Ishikawa (cell line): ENCODE data around the gene LIMA1.

Source experiments
- CEBPB ChIP-seq: IDR thresholded peaks from 2 replicates; pipeline ENCODE4 v1.6.1; 2012
- CREB1 ChIP-seq: IDR thresholded peaks from 2 replicates; pipeline ENCODE4 v1.6.1; 2012; ENCODE audit warnings: low read depth
- EGR1 ChIP-seq: IDR thresholded peaks from 2 replicates; pipeline ENCODE4 v1.6.1; 2012
- EP300 ChIP-seq: IDR thresholded peaks from 2 replicates; pipeline ENCODE4 v1.6.1; 2012; ENCODE audit warnings: borderline replicate concordance
- FOXM1 ChIP-seq: IDR thresholded peaks from 2 replicates; pipeline ENCODE4 v1.6.1; 2012; ENCODE audit warnings: low read depth, borderline replicate concordance
- MAX ChIP-seq: IDR thresholded peaks from 2 replicates; pipeline ENCODE4 v1.6.1; 2012
- NFIC ChIP-seq: IDR thresholded peaks from 2 replicates; pipeline ENCODE4 v1.6.1; 2012
- RAD21 ChIP-seq: IDR thresholded peaks from 2 replicates; pipeline ENCODE4 v1.6.1; 2012; ENCODE audit warnings: low read depth
- REST ChIP-seq: IDR thresholded peaks from 2 replicates; pipeline ENCODE4 v1.6.1; 2012; ENCODE audit warnings: low read depth, mild to moderate bottlenecking
- TAF1 ChIP-seq: IDR thresholded peaks from 2 replicates; pipeline ENCODE4 v1.6.1; 2012; ENCODE audit warnings: low read depth, mild to moderate bottlenecking
- TCF12 ChIP-seq: IDR thresholded peaks from 2 replicates; pipeline ENCODE4 v1.6.1; 2012; ENCODE audit warnings: low read depth
- TEAD4 ChIP-seq: IDR thresholded peaks from 2 replicates; pipeline ENCODE4 v1.6.1; 2012
- YY1 ChIP-seq: IDR thresholded peaks from 2 replicates; pipeline ENCODE4 v1.6.1; 2012; ENCODE audit warnings: low read depth
- ZBTB7A ChIP-seq: IDR thresholded peaks from 2 replicates; pipeline ENCODE4 v1.6.1; 2012; ENCODE audit warnings: low read depth
- TF ChIP-seq, protein P1 (sequence below): IDR thresholded peaks from 2 replicates; pipeline ENCODE4 v1.6.1; 2012

LIMA1 gene

DNA sequence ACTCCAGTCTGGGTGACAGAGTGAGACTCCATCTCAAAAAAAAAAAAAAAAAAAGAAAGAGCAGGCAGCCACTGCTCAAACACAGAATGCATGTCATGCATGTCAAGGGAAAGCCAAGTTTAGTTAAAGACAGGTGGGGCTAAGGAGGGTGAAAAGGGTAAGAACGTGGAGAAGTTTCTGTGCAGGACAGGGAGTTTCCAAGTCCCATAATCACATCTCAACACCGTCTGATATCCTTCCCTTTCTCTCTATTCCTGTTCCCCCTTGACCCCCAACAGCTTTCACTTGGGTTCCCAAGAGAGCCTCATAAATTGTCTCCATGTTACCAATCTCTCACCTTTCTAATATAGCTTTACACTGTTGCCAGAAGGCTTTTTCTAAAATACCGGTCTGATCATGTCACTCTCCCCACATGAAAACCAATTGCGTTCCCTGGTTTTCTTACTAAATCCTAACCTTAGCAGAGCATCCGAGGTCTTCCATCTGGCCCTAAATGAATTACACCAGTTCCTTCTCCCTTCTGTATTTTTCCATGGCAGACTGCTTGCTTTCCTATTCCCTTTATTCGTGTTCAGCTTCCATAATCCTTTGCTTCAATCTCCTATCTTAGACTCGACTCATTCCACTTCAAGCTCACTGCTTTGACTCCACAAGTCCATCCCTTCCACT, 37.0 kb downstream of the LIMA1 start:
- TF ChIP-seq YY1 (no peak), TAF1 (no peak), TEAD4 (no peak)

DNA sequence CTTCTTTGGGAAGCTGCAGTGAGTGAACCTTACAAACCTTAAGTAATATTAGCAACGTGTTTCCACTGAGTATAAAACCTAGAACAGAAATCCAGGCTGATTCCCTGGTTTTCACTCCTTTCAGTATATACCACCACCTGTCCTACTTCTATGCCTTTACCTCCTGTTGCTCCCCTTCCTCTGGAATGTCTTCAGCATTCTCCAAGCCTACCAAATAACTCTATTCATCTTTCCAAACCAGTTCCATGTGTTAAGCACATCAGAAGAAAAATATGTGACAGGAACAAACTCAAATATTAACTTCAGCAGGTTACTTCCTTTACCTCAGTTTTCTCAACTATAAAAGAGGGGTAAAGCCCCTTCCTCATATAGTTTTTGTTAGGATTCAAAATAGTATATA, 39.8 kb downstream of the LIMA1 start:
- TF ChIP-seq ZBTB7A: no peak
- TF ChIP-seq TCF12: no peak
- no peak for TF ChIP-seq CEBPB
- TF ChIP-seq TEAD4: 0 out of 2 replicates have a peak, but pooled peaks have one; percentile 12
- TF ChIP-seq CREB1: no peak
- no peak for TF ChIP-seq TAF1

DNA sequence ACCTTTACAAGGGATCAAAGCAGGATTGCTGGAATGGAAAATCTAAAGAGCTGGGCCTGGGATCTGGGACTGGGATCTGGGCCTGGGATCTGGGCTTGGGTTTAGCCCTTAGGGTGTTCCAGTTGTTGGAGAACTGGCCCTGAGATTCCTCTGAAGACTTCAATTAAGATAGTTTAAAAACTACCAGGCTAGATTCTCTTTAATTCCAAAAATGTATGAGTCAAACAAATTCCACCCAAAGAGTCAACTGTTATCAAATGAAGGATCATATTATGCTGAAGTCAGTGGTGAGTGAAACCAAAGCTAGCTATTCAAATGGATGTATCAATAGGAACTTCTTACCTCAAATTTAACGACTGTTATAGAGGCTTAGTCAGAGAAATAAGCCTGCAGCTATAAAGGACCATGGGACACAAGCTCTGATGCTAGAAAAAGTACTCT, 40.5 kb downstream of the LIMA1 start:
- no peak for TF ChIP-seq CREB1
- no peak for TF ChIP-seq YY1
- no peak for TF ChIP-seq FOXM1
- no peak for TF ChIP-seq CEBPB
- no peak for TF ChIP-seq EP300
- TF ChIP-seq ZBTB7A: no peak

GRCh38 chr12:50241178-50241577, 42.1 kb downstream of the LIMA1 start:
- TF ChIP-seq TAF1 (no peak), RAD21 (no peak), TCF12 (no peak), FOXM1 (no peak), TEAD4 (no peak), EGR1 (no peak), NFIC (no peak), CEBPB (no peak), EP300 (no peak), ZBTB7A (no peak), CREB1 (no peak), MAX (no peak), REST (no peak), YY1 (no peak)
- TF ChIP-seq, protein P1, sequence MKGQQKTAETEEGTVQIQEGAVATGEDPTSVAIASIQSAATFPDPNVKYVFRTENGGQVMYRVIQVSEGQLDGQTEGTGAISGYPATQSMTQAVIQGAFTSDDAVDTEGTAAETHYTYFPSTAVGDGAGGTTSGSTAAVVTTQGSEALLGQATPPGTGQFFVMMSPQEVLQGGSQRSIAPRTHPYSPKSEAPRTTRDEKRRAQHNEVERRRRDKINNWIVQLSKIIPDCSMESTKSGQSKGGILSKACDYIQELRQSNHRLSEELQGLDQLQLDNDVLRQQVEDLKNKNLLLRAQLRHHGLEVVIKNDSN: no peak

GRCh38 chr12:50240792-50241114, 42.6 kb downstream of the LIMA1 start:
- no peak for TF ChIP-seq CREB1
- no peak for TF ChIP-seq NFIC
- no peak for TF ChIP-seq TEAD4
- TF ChIP-seq ZBTB7A: no peak
- TF ChIP-seq EGR1: no peak
- no peak for TF ChIP-seq EP300
- TF ChIP-seq MAX: no peak
- no peak for TF ChIP-seq YY1
- no peak for TF ChIP-seq FOXM1

- no peak for TF ChIP-seq FOXM1
These were observed 43.1 kb downstream of the LIMA1 start for GRCh38 chr12:50240096-50240791.

- TF ChIP-seq TAF1 (no peak), YY1 (no peak), REST (no peak), RAD21 (no peak), EGR1 (no peak), NFIC (no peak), ZBTB7A (no peak), TCF12 (no peak), CEBPB (no peak), EP300 (no peak), FOXM1 (no peak), CREB1 (no peak), TEAD4 (no peak), MAX (no peak)
- TF ChIP-seq, protein P1: no peak
These were observed 43.9 kb downstream of the LIMA1 start for GRCh38 chr12:50239355-50239891.
